ENCODE data around the gene CCSER2. TPM values are rescaled to one million over a fixed set of nuclear protein-coding genes. Genes with fewer than 3 reads are reported as not detected.
"Not testable (repeated sequence)": the region's sequence is repeated elsewhere in the genome, so short reads cannot be mapped to it uniquely, and the experiment has no call there.

Gene CCSER2
- total RNA-seq, 1 experiment from 2014 or later, result 44.1 TPM

GRCh38 chr10:84344526-84344925, 16.1 kb downstream of the CCSER2 start:
- H3K36me3 ChIP-seq (ENCODE audit: insufficient read depth, low read length, poor library complexity, severe bottlenecking), result no peaks in the 10 kb centered on the region
- BruUV-seq (replicated peaks), result no TSS peak
- ChIA-PET POLR2A (ENCODE audit: low non-redundant PET) (no interaction called here), CTCF (no interaction called here)
- no peaks in the 10 kb centered on the region for H3K27me3 ChIP-seq (replicated peaks; ENCODE audit: insufficient read depth, low read depth, low read length, poor library complexity)
- H3K9me3 ChIP-seq (ENCODE audit: low read depth, low read length, poor library complexity, severe bottlenecking), result no peaks in the 10 kb centered on the region
- no peak for DNase-seq (ENCODE audit: low spot score)
- H3K27ac ChIP-seq (ENCODE audit: low read depth, low read length, poor library complexity, severe bottlenecking), result no peak overlapping the region
- intact Hi-C loops (cut with micrococcal nuclease; ENCODE audit: unreplicated experiment), result no loop called here
- TF ChIP-seq CTCF (conservative IDR thresholded peaks at IDR 0.05; ENCODE audit: low read depth, low read length), result no peak
- no peak for TF ChIP-seq EZH2 (IDR thresholded peaks at IDR 0.05; ENCODE audit: borderline replicate concordance, low read depth, low read length, poor library complexity, severe bottlenecking)
- H3K4me3 ChIP-seq (ENCODE audit: low read depth, low read length, poor library complexity, severe bottlenecking), result no peak overlapping the region
- H3K4me1 ChIP-seq (ENCODE audit: insufficient read depth, low read length, poor library complexity, severe bottlenecking), result peaks cover 3% of the 10 kb centered on the region

GRCh38 chr10:84347575-84348002, 19.2 kb downstream of the CCSER2 start:
- CTCF ChIA-PET; DNase-seq (ENCODE audit: low spot score); H3K27me3 ChIP-seq (replicated peaks; ENCODE audit: insufficient read depth, low read depth, low read length, poor library complexity); POLR2A ChIA-PET (ENCODE audit: low non-redundant PET); H3K4me1 ChIP-seq (ENCODE audit: insufficient read depth, low read length, poor library complexity, severe bottlenecking); H3K27ac ChIP-seq (ENCODE audit: low read depth, low read length, poor library complexity, severe bottlenecking); H3K4me3 ChIP-seq (ENCODE audit: low read depth, low read length, poor library complexity, severe bottlenecking); H3K9me3 ChIP-seq (ENCODE audit: low read depth, low read length, poor library complexity, severe bottlenecking); BruUV-seq (replicated peaks); intact Hi-C loops (cut with micrococcal nuclease; ENCODE audit: unreplicated experiment); H3K36me3 ChIP-seq (ENCODE audit: insufficient read depth, low read length, poor library complexity, severe bottlenecking): not testable (repeated sequence)

GRCh38 chr10:84348447-84348846, 20.1 kb downstream of the CCSER2 start:
- TF ChIP-seq CTCF (conservative IDR thresholded peaks at IDR 0.05; ENCODE audit: low read depth, low read length) (no peak), EZH2 (IDR thresholded peaks at IDR 0.05; ENCODE audit: borderline replicate concordance, low read depth, low read length, poor library complexity, severe bottlenecking) (no peak)
- BruUV-seq (replicated peaks), result no TSS peak
- ChIA-PET POLR2A (ENCODE audit: low non-redundant PET) (no interaction called here), CTCF (no interaction called here)
- Histone ChIP-seq H3K27me3 (replicated peaks; ENCODE audit: insufficient read depth, low read depth, low read length, poor library complexity) (no peaks in the 10 kb centered on the region), H3K4me3 (ENCODE audit: low read depth, low read length, poor library complexity, severe bottlenecking) (no peak overlapping the region), H3K27ac (ENCODE audit: low read depth, low read length, poor library complexity, severe bottlenecking) (no peak overlapping the region), H3K36me3 (ENCODE audit: insufficient read depth, low read length, poor library complexity, severe bottlenecking) (no peaks in the 10 kb centered on the region), H3K4me1 (ENCODE audit: insufficient read depth, low read length, poor library complexity, severe bottlenecking) (peaks cover 3% of the 10 kb centered on the region), H3K9me3 (ENCODE audit: low read depth, low read length, poor library complexity, severe bottlenecking) (no peaks in the 10 kb centered on the region)
- intact Hi-C loops (cut with micrococcal nuclease; ENCODE audit: unreplicated experiment), result no loop called here
- DNase-seq (ENCODE audit: low spot score), result no peak

GRCh38 chr10:84348860-84349259, 20.5 kb downstream of the CCSER2 start:
- Histone ChIP-seq H3K36me3 (ENCODE audit: insufficient read depth, low read length, poor library complexity, severe bottlenecking) (no peaks in the 10 kb centered on the region), H3K4me3 (ENCODE audit: low read depth, low read length, poor library complexity, severe bottlenecking) (no peak overlapping the region), H3K4me1 (ENCODE audit: insufficient read depth, low read length, poor library complexity, severe bottlenecking) (peaks cover 3% of the 10 kb centered on the region), H3K9me3 (ENCODE audit: low read depth, low read length, poor library complexity, severe bottlenecking) (no peaks in the 10 kb centered on the region), H3K27ac (ENCODE audit: low read depth, low read length, poor library complexity, severe bottlenecking) (no peak overlapping the region), H3K27me3 (replicated peaks; ENCODE audit: insufficient read depth, low read depth, low read length, poor library complexity) (no peaks in the 10 kb centered on the region)
- intact Hi-C loops (cut with micrococcal nuclease; ENCODE audit: unreplicated experiment), result no loop called here
- TF ChIP-seq EZH2 (IDR thresholded peaks at IDR 0.05; ENCODE audit: borderline replicate concordance, low read depth, low read length, poor library complexity, severe bottlenecking) (no peak), CTCF (conservative IDR thresholded peaks at IDR 0.05; ENCODE audit: low read depth, low read length) (no peak)
- ChIA-PET CTCF (no interaction called here), POLR2A (ENCODE audit: low non-redundant PET) (interaction anchor here (0.8 kb wide), 1 partner anchor 76 kb away, joined by 4 read pairs; no protein-coding TSS in a partner anchor)
- BruUV-seq (replicated peaks), result no TSS peak
- DNase-seq (ENCODE audit: low spot score), result no peak

Data from A673 (cell line).